ENCODE results near the gene SCYGR6. TPM values are rescaled to one million over a fixed set of nuclear protein-coding genes. Genes with fewer than 3 reads are reported as not detected.

Gene SCYGR6
- total and polyA plus RNA-seq, 2 of the 8 experiments (the other 6 are each of a cell fraction or from before 2014, with no cell fraction given) = not detected

GRCh38 chr2:227706859-227707258, 17.7 kb downstream of the SCYGR6 start:
- no peak overlapping the region for H2AFZ ChIP-seq (ENCODE audit: low read length)
- no peaks in the 10 kb centered on the region for H4K20me1 ChIP-seq (replicated peaks in 1 of 2; ENCODE audit: control insufficient read depth in 1 of 2, insufficient read depth in 2 of 2, low read length in 2 of 2)
- H2BK15ac ChIP-seq (ENCODE audit: low read length) = no peak overlapping the region
- no peak overlapping the region for H3K23ac ChIP-seq (ENCODE audit: insufficient read length)
- H3K79me2 ChIP-seq (ENCODE audit: control insufficient read depth in 1 of 2, insufficient read depth in 2 of 2, low read length in 2 of 2) = no peaks in the 10 kb centered on the region
- no peak for FAIRE-seq
- H4K8ac ChIP-seq (ENCODE audit: extremely low read depth, insufficient read depth, low read length) = no peak overlapping the region
- H2BK12ac ChIP-seq (ENCODE audit: low read depth, low read length) = no peak overlapping the region
- no peaks in the 10 kb centered on the region for H3K4me1 ChIP-seq (replicated peaks in 1 of 4; ENCODE audit: control insufficient read depth in 3 of 4, insufficient read depth in 4 of 4, low read length in 3 of 4)
- peak overlapping the region; percentile 72 for H2BK120ac ChIP-seq (replicated peaks; ENCODE audit: low read depth, low read length)
- no peaks in the 10 kb centered on the region for H3K27me3 ChIP-seq (replicated peaks in 1 of 4; ENCODE audit: control insufficient read depth in 3 of 4, extremely low read depth in 1 of 4, insufficient read depth in 3 of 4, low read length in 3 of 4)
- no peaks in the 10 kb centered on the region for H3K36me3 ChIP-seq (ENCODE audit: control insufficient read depth in 2 of 4, insufficient read depth in 4 of 4, low read length in 3 of 4)
- no peak overlapping the region for H3K4ac ChIP-seq (replicated peaks; ENCODE audit: insufficient read length, low read depth, low read length)
- H3K79me1 ChIP-seq (ENCODE audit: low read depth, low read length) = no peaks in the 10 kb centered on the region
- no peak for DNase-seq (ENCODE audit: low read depth in 1 of 2, low spot score in 2 of 2)
- no peak overlapping the region for H3K56ac ChIP-seq (replicated peaks; ENCODE audit: insufficient read length, low read depth, low read length)
- no peak overlapping the region for H2AK5ac ChIP-seq (ENCODE audit: low read depth, low read length)
- 91% methylated on average over 4 of the region's 4 CpGs; no CpG with 5 or more reads in 1 of the 2 experiments for WGBS, 2 experiments (ENCODE audit: extremely low coverage in 1 of 2, insufficient coverage in 1 of 2, insufficient read length in 1 of 2, insufficient replicate concordance in 2 of 2, low coverage in 1 of 2, low lambda C conversion rate in 2 of 2, missing lambda C conversion rate in 1 of 2)
- no peak overlapping the region for H3K18ac ChIP-seq (ENCODE audit: extremely low read depth, low read length)
- no peak overlapping the region for H4K5ac ChIP-seq (ENCODE audit: insufficient read length, low read depth, low read length)
- H2BK5ac ChIP-seq (ENCODE audit: low read depth, low read length) = no peak overlapping the region
- POLR2A ChIA-PET (ENCODE audit: partially characterized antibody) = no interaction called here
- H3K4me3 ChIP-seq (ENCODE audit: extremely low read depth in 1 of 4, insufficient read depth in 2 of 4, low read depth in 3 of 4, low read length in 4 of 4) = no peak overlapping the region
- no peaks in the 10 kb centered on the region for H3K23me2 ChIP-seq (ENCODE audit: low read depth, low read length)
- no peak overlapping the region for H3K4me2 ChIP-seq (ENCODE audit: insufficient read depth in 1 of 2, low read depth in 2 of 2, low read length in 2 of 2)
- no peak overlapping the region for H3K9ac ChIP-seq (replicated peaks in 1 of 4; ENCODE audit: extremely low read depth in 1 of 4, low read depth in 3 of 4, low read length in 3 of 4)
- H3K9me3 ChIP-seq (ENCODE audit: insufficient read depth in 2 of 2, low read depth in 1 of 2, low read length in 1 of 2) = no peaks in the 10 kb centered on the region; a peak in 1 of 4 replicates
- no peak overlapping the region for H3K14ac ChIP-seq (ENCODE audit: insufficient read length)
- no peak overlapping the region for H3K27ac ChIP-seq (ENCODE audit: low read depth, low read length)
- CTCF ChIA-PET (ENCODE audit: partially characterized antibody) = interaction anchor here (1.1 to 1.5 kb wide), 4 partner anchors 10 to 34 kb away, joined by 3 read pairs; no protein-coding TSS in a partner anchor
- H2BK20ac ChIP-seq (ENCODE audit: low read length) = 0 out of 2 replicates have a peak overlapping the region, but pooled peaks have one; percentile 48
- H4K91ac ChIP-seq (replicated peaks; ENCODE audit: insufficient read length, low read length) = no peak overlapping the region
- no peak for TF ChIP-seq HDAC2 (IDR thresholded peaks at IDR 0.05; ENCODE audit: borderline replicate concordance in 1 of 2, low read depth in 2 of 2, low read length in 2 of 2)
- TF ChIP-seq SP4 (IDR thresholded peaks at IDR 0.05; ENCODE audit: low read length) = no peak
- no peak for TF ChIP-seq CTBP2 (IDR thresholded peaks at IDR 0.05; ENCODE audit: borderline replicate concordance, insufficient read depth, insufficient read length, low read length)
- no peak for TF ChIP-seq CEBPB (IDR thresholded peaks at IDR 0.05; ENCODE audit: low read depth, low read length)
- no peak for TF ChIP-seq CTCF (IDR thresholded peaks at IDR 0.05; ENCODE audit: control extremely low read depth in 1 of 3, insufficient read depth in 1 of 3, low read depth in 1 of 3, low read length in 3 of 3)
- TF ChIP-seq BRCA1 (IDR thresholded peaks at IDR 0.05; ENCODE audit: low read depth, low read length) = no peak
- TF ChIP-seq TAF1 (IDR thresholded peaks at IDR 0.05; ENCODE audit: low read depth, low read length) = no peak
- no peak for TF ChIP-seq ASH2L (IDR thresholded peaks at IDR 0.05; ENCODE audit: low read length)
- TF ChIP-seq JUND (IDR thresholded peaks at IDR 0.05; ENCODE audit: low read length) = no peak
- TF ChIP-seq EP300 (IDR thresholded peaks at IDR 0.05; ENCODE audit: borderline replicate concordance in 1 of 2, low read depth in 2 of 2, low read length in 2 of 2) = no peak
- TF ChIP-seq CBX5 (IDR thresholded peaks at IDR 0.05; ENCODE audit: low read depth, low read length) = no peak
- TF ChIP-seq HDAC6 (IDR thresholded peaks at IDR 0.05; ENCODE audit: low read depth, low read length) = no peak

Data from H1 (cell line).